ENCODE measurements around the gene STRBP. TPM values are rescaled to one million over a fixed set of nuclear protein-coding genes. Genes with fewer than 3 reads are reported as not detected.
A peak's percentile ranks its signal among the peaks of the same experiment; 100 is the strongest.
"Not testable (repeated sequence)": the region's sequence is repeated elsewhere in the genome, so short reads cannot be mapped to it uniquely, and the experiment has no call there.

The STRBP gene
- total RNA-seq, 1 donor from 2014 or later: 87.3 TPM

- no peaks in the 10 kb centered on the region for H3K36me3 Mint-ChIP-seq (ENCODE audit: insufficient read depth)
- H3K27ac Mint-ChIP-seq: peak overlapping the region; percentile 37
- peaks cover 12% of the 10 kb centered on the region for H3K4me1 Mint-ChIP-seq (ENCODE audit: low read depth)
These were observed 34.2 kb upstream of the STRBP start for GRCh38 chr9:123302348-123303214.

GRCh38 chr9:123301936-123302335 lies 33.5 kb upstream of the STRBP start:
- not testable (repeated sequence) for H3K9me3 Mint-ChIP-seq (ENCODE audit: low read depth)

More at GRCh38 chr9:123302348-123303214, 34.2 kb upstream of the STRBP start:
- no peak for DNase-seq (ENCODE audit: low spot score, unreplicated experiment)
- Mint-ChIP-seq H3K27me3 (peaks cover 22% of the 10 kb centered on the region), H3K9me3 (ENCODE audit: low read depth) (no peaks in the 10 kb centered on the region), H3K4me3 (ENCODE audit: low read depth) (no peak overlapping the region)
- TF ChIP-seq, protein P1, sequence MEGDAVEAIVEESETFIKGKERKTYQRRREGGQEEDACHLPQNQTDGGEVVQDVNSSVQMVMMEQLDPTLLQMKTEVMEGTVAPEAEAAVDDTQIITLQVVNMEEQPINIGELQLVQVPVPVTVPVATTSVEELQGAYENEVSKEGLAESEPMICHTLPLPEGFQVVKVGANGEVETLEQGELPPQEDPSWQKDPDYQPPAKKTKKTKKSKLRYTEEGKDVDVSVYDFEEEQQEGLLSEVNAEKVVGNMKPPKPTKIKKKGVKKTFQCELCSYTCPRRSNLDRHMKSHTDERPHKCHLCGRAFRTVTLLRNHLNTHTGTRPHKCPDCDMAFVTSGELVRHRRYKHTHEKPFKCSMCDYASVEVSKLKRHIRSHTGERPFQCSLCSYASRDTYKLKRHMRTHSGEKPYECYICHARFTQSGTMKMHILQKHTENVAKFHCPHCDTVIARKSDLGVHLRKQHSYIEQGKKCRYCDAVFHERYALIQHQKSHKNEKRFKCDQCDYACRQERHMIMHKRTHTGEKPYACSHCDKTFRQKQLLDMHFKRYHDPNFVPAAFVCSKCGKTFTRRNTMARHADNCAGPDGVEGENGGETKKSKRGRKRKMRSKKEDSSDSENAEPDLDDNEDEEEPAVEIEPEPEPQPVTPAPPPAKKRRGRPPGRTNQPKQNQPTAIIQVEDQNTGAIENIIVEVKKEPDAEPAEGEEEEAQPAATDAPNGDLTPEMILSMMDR (IDR thresholded peaks at IDR 0.05; ENCODE audit: unreplicated experiment): no peak

GRCh38 chr9:123300554-123300953 lies 32.2 kb upstream of the STRBP start:
- Mint-ChIP-seq H3K36me3 (ENCODE audit: insufficient read depth) (no peaks in the 10 kb centered on the region), H3K27ac (peak overlapping the region; percentile 26), H3K4me3 (ENCODE audit: low read depth) (no peak overlapping the region), H3K9me3 (ENCODE audit: low read depth) (no peaks in the 10 kb centered on the region), H3K4me1 (ENCODE audit: low read depth) (peaks cover 12% of the 10 kb centered on the region), H3K27me3 (peaks cover 17% of the 10 kb centered on the region)
- DNase-seq (ENCODE audit: low spot score, unreplicated experiment): no peak
- TF ChIP-seq, protein P1 (IDR thresholded peaks at IDR 0.05; ENCODE audit: unreplicated experiment): no peak

More at GRCh38 chr9:123301936-123302335, 33.5 kb upstream of the STRBP start:
- not testable (repeated sequence) for H3K27ac Mint-ChIP-seq; DNase-seq (ENCODE audit: low spot score, unreplicated experiment); H3K36me3 Mint-ChIP-seq (ENCODE audit: insufficient read depth); H3K4me3 Mint-ChIP-seq (ENCODE audit: low read depth)
- Mint-ChIP-seq H3K4me1 (ENCODE audit: low read depth) (peaks cover 12% of the 10 kb centered on the region), H3K27me3 (peaks cover 18% of the 10 kb centered on the region)

DNA sequence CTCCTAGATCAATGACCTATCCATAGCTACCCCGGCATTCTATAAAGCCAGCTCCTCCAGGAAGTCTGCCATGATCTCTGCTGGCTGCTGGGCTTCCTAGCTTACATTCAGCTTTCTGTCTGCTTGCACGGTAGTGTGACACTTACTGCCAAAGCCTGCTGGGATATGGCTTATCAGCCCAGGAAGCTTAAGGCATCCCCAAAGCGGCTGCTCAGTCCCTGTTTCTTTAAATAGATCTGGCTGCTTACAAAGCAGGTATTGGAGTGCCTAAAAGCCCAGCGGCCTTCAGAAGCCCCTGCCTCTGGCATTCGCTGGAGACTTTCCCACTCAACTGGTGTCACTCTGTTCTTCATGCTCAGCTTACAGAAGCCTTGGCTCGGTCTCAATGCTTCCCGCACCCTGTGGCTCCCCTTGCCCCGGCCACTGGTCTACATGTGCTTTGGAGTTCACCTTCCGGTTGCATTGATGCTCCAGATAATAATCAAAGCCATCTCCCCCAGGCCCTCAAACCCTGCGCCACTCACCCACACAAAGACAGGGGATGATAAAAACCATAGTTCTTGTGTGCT lies 31.3 kb upstream of the STRBP start:
- peak overlapping the region; percentile 53 for H3K27ac Mint-ChIP-seq
- no peak for DNase-seq (ENCODE audit: low spot score, unreplicated experiment)
- no peaks in the 10 kb centered on the region for H3K36me3 Mint-ChIP-seq (ENCODE audit: insufficient read depth)
- H3K27me3 Mint-ChIP-seq: peaks cover 13% of the 10 kb centered on the region
- H3K4me1 Mint-ChIP-seq (ENCODE audit: low read depth): peaks cover 8% of the 10 kb centered on the region
- TF ChIP-seq, protein P1 (IDR thresholded peaks at IDR 0.05; ENCODE audit: unreplicated experiment): no peak
- no peak overlapping the region for H3K4me3 Mint-ChIP-seq (ENCODE audit: low read depth)
- no peaks in the 10 kb centered on the region for H3K9me3 Mint-ChIP-seq (ENCODE audit: low read depth)

DNA sequence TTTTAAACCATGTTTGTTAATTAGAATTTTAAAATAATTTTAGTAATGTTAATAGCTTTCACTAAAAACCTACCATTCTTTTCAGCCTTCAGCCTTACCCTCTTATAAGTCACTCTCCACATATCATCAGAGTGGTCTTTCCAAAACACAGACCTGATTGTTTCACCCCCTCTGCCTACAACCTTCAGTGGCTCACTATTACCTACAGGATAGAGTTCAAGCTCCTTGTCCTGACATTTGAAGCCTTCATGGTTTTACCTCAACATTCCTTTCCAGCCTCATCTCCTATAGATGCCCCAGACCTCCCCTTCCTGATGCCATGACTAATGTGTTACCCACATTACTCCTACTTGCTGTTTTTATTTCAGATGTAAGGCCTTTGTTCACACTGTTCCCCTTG lies 27.8 kb upstream of the STRBP start:
- H3K9me3 Mint-ChIP-seq (ENCODE audit: low read depth): no peaks in the 10 kb centered on the region
- H3K4me1 Mint-ChIP-seq (ENCODE audit: low read depth): no peaks in the 10 kb centered on the region
- H3K27ac Mint-ChIP-seq: peak overlapping the region; percentile 10
- DNase-seq (ENCODE audit: low spot score, unreplicated experiment): no peak
- peaks cover 3% of the 10 kb centered on the region for H3K27me3 Mint-ChIP-seq
- H3K36me3 Mint-ChIP-seq (ENCODE audit: insufficient read depth): no peaks in the 10 kb centered on the region
- H3K4me3 Mint-ChIP-seq (ENCODE audit: low read depth): no peak overlapping the region
- TF ChIP-seq, protein P1 (IDR thresholded peaks at IDR 0.05; ENCODE audit: unreplicated experiment): no peak
